NT2/D1 (cell line): ENCODE results near the gene AXIN1.

ENCODE experiments used
- DNase-seq: peaks from one replicate; pipeline ENCODE4 v3.0.0-alpha.2; 2011; ENCODE audit warnings: low read depth, low spot score
- H3K27me3 ChIP-seq: 2 replicates; pipeline ENCODE4 v1.6.0; 2011; ENCODE audit warnings: mild to moderate bottlenecking; ENCODE audit not compliant: insufficient read length, insufficient read depth
- H3K36me3 ChIP-seq: 2 replicates; pipeline ENCODE4 v1.6.1; 2011; ENCODE audit warnings: mild to moderate bottlenecking, low read length, mixed read lengths; ENCODE audit not compliant: insufficient read depth, insufficient read length
- H3K4me1 ChIP-seq: 2 replicates; pipeline ENCODE4 v1.5.1; 2011; ENCODE audit not compliant: insufficient read depth, insufficient read length
- H3K4me3 ChIP-seq: 2 replicates; pipeline ENCODE4 v1.5.1; 2011; ENCODE audit warnings: low read depth; ENCODE audit not compliant: insufficient read length
- H3K9ac ChIP-seq: 2 replicates; pipeline ENCODE4 v1.6.0; 2011; ENCODE audit warnings: low read depth; ENCODE audit not compliant: insufficient read length
- H3K9me3 ChIP-seq: 2 replicates; pipeline ENCODE4 v1.5.1; 2011; ENCODE audit warnings: mild to moderate bottlenecking, low read length; ENCODE audit not compliant: insufficient read depth
- SUZ12 ChIP-seq: IDR thresholded peaks from 2 replicates; pipeline ENCODE4 v1.6.1; 2011; ENCODE audit not compliant: insufficient read length, insufficient read depth; ENCODE audit errors: extremely low read depth
- YY1 ChIP-seq: IDR thresholded peaks from 2 replicates; pipeline ENCODE4 v1.6.1; 2011; ENCODE audit not compliant: insufficient read length, insufficient read depth
- ZNF274 ChIP-seq: IDR thresholded peaks from 2 replicates; pipeline ENCODE4 v1.6.1; 2011; ENCODE audit warnings: mild to moderate bottlenecking, low read depth, low read length

The AXIN1 gene

GRCh38 chr16:369866-370436 is 17.4 kb upstream of the AXIN1 start:
- peak overlapping the region; percentile 51 for H3K4me3 ChIP-seq
- peaks cover 15% of the 10 kb centered on the region for H3K4me1 ChIP-seq
- no peaks in the 10 kb centered on the region for H3K27me3 ChIP-seq
- peaks cover 82% of the 10 kb centered on the region for H3K36me3 ChIP-seq
- no peak for DNase-seq
- TF ChIP-seq ZNF274: no peak
- TF ChIP-seq YY1: no peak
- no peak for TF ChIP-seq SUZ12
- H3K9ac ChIP-seq: peak overlapping the region; percentile 88
- no peaks in the 10 kb centered on the region for H3K9me3 ChIP-seq

GRCh38 chr16:369275-369865 is 16.8 kb upstream of the AXIN1 start:
- Histone ChIP-seq H3K9me3 (no peaks in the 10 kb centered on the region), H3K36me3 (peaks cover 76% of the 10 kb centered on the region), H3K4me1 (peaks cover 14% of the 10 kb centered on the region), H3K4me3 (peak overlapping the region; percentile 51), H3K9ac (peak overlapping the region; percentile 88), H3K27me3 (no peaks in the 10 kb centered on the region)
- no peak for TF ChIP-seq YY1
- DNase-seq: no peak

DNA sequence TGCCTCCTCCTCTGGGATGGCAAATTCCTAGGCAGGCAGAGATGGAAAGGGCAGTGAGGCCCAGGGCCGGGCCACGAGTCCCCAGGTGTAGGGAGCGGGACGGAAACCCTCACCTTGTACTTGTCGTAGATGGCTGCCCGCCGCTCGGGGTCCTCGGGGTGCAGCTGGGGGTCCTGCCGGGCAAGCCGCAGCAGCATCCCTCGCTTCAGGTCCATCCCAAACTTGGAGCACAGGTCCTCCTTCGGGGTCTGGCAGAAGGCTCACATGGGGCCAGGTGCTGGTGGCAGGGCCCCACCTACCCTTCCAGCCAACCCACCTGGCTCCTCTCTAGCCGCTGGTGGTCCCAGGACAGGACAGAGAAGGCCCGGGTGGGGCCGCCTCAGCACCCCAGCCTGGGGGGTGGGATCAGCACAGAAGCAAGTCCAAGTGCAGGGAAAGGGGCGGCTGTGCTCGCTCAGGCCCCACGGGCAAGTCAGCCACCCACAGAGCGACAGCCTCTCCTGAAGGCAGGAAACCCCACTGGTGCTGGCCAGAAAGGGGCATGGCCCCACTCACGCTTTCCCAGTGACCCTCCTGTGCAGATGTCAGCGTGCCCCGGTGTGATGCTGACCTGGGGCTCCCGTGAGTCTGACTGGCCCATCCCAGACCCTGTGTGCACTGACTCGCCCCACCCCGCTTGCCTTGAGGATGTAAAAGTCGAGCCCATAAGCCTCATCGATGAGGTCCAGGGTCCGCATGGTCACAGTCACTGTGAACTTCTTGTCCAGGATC is 16.1 kb upstream of the AXIN1 start:
- peaks cover 68% of the 10 kb centered on the region for H3K36me3 ChIP-seq
- TF ChIP-seq ZNF274: no peak
- no peak for TF ChIP-seq YY1
- no peak for TF ChIP-seq SUZ12
- DNase-seq: no peak
- H3K4me1 ChIP-seq: peaks cover 15% of the 10 kb centered on the region
- no peak overlapping the region for H3K9ac ChIP-seq
- H3K27me3 ChIP-seq: no peaks in the 10 kb centered on the region
- H3K4me3 ChIP-seq: no peak overlapping the region
- no peaks in the 10 kb centered on the region for H3K9me3 ChIP-seq

GRCh38 chr16:367333-367903 is 14.9 kb upstream of the AXIN1 start:
- no peak overlapping the region for H3K4me3 ChIP-seq
- no peaks in the 10 kb centered on the region for H3K27me3 ChIP-seq
- no peak overlapping the region for H3K9ac ChIP-seq
- peaks cover 21% of the 10 kb centered on the region for H3K4me1 ChIP-seq
- H3K9me3 ChIP-seq: no peaks in the 10 kb centered on the region
- peaks cover 57% of the 10 kb centered on the region for H3K36me3 ChIP-seq
- no peak for DNase-seq
- TF ChIP-seq ZNF274 (no peak), SUZ12 (no peak), YY1 (no peak)

- Histone ChIP-seq H3K4me1 (peaks cover 24% of the 10 kb centered on the region), H3K9me3 (no peaks in the 10 kb centered on the region), H3K4me3 (no peak overlapping the region), H3K36me3 (peaks cover 47% of the 10 kb centered on the region), H3K27me3 (no peaks in the 10 kb centered on the region), H3K9ac (peak overlapping the region; percentile 17)
- no peak for DNase-seq
- TF ChIP-seq SUZ12: no peak
- TF ChIP-seq YY1: no peak
- no peak for TF ChIP-seq ZNF274
These were observed 14.0 kb upstream of the AXIN1 start for GRCh38 chr16:366476-366875.

- no peak overlapping the region for H3K4me3 ChIP-seq
- no peaks in the 10 kb centered on the region for H3K9me3 ChIP-seq
- no peak for DNase-seq
- peak overlapping the region; percentile 6 for H3K9ac ChIP-seq
- H3K27me3 ChIP-seq: no peaks in the 10 kb centered on the region
- TF ChIP-seq YY1: no peak
- no peak for TF ChIP-seq ZNF274
- TF ChIP-seq SUZ12: no peak
- peaks cover 22% of the 10 kb centered on the region for H3K4me1 ChIP-seq
- H3K36me3 ChIP-seq: peaks cover 41% of the 10 kb centered on the region
These were observed 12.3 kb upstream of the AXIN1 start for GRCh38 chr16:364595-365491.
